HG03378 (cell line): ENCODE data around the gene PAQR5.

Experiments used
- ATAC-seq: cut with Tn5 transposase; IDR thresholded peaks from one replicate; pipeline ENCODE4 v1.9.1; 2021; ENCODE audit warnings: mild to moderate bottlenecking, moderate library complexity; ENCODE audit not compliant: unreplicated experiment

PAQR5 gene

GRCh38 chr15:69389426-69389825 lies 90.7 kb downstream of the PAQR5 start:
- no peak for ATAC-seq

GRCh38 chr15:69390575-69390974 lies 91.9 kb downstream of the PAQR5 start:
- no peak for ATAC-seq

- ATAC-seq: no peak
These were observed 92.5 kb downstream of the PAQR5 start for GRCh38 chr15:69391046-69391757.

DNA sequence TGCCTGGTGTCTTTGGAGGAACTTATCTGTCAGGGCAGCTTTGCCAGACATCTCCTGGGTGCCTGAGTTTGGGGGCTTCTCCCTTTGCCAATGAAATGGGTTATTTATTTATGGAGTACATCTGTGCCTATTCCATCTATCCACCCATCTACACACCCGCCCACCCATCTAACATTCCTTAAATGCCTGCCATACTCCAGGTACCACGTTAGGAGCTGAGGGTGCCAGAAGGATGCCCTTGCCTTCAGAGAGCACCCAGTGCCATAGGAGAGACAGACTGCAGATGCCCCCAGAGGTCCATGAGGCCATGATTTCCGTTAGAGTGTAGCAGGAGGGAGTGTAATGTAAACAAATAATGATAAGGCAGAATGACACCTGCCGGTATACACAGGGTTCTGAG lies 93.6 kb downstream of the PAQR5 start:
- no peak for ATAC-seq

- no peak for ATAC-seq
These were observed 95.2 kb downstream of the PAQR5 start for GRCh38 chr15:69393831-69394491.

DNA sequence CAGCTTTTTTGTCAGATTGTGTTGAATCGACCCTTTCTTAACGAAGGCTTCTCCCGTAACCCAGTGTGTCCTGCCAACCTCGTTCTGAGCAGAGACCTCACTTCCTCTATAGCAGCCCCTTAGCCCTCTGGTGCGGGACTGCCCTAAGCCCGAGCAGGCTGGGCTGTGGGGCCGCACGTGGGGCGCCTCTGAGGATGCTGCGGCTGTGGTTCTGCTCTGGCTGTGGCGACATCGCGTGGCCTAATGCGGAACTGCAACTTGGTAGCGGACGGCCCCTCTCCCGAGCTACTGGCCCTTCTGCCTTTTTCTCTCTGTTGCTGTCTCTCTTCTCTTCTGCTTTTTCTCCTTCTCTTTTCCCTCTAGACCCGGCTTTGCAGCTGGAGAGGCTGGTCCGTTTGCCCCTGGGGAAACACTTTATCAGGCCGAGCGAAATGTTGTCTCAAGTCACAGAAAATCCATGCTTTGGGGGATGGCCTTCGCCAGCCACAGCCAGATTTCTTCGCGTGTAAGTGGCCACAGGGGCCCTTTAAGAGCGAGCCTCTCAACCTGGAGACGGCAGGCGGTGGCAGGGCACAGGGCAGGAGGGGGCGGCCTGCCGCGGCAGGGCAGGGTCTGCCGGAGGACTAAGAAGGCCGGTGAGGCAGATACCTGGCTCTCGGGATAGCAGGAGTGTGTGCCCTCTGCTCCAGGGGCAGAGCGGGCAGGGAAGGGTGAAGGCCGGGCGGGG lies 96.0 kb downstream of the PAQR5 start:
- no peak for ATAC-seq

- ATAC-seq: no peak
These were observed 96.7 kb downstream of the PAQR5 start for GRCh38 chr15:69395460-69395859.

GRCh38 chr15:69395991-69396390 lies 97.3 kb downstream of the PAQR5 start:
- no peak for ATAC-seq

GRCh38 chr15:69398491-69398891 lies 99.8 kb downstream of the PAQR5 start:
- no peak for ATAC-seq

DNA sequence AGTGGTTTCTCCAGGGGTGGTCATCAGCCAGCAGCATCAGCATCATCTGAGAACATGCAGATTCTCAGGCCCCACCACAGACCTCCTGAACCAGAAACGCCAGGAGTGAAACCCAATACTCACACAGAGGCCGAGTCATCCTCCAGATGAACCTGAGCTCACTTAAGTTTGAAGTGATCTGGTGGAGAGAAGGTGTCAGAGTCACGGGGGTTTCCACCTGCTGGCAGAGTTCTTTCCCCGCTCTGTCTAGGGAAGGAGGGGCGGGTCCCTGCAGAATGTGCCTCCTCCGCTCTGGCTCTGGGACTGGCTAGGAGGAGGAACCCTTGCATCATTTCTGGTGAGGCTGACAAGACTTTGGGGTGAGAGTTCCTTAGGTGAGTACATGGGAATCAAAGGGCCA lies 102.1 kb downstream of the PAQR5 start:
- no peak for ATAC-seq

DNA sequence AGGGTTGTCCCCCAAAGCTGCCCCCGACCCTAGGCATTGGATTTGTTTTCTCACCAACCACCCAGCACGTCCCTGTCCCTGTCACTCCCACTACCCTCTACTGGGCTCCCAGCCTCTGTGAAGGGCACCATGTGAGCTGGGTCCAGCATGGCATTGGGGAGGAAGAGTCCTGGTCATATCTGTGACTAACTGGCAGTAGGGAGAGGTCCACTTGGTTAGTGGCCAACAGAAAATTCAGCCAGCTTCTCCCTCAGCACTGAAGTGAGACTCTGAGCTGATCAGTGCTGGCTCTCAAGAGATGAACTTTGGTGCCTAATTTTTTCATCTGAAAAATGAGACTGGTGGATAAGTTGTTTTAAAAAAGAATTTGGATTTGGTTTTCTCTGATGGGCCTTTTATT lies 104.1 kb downstream of the PAQR5 start:
- no peak for ATAC-seq

GRCh38 chr15:69403594-69403993 lies 104.9 kb downstream of the PAQR5 start:
- ATAC-seq: no peak

DNA sequence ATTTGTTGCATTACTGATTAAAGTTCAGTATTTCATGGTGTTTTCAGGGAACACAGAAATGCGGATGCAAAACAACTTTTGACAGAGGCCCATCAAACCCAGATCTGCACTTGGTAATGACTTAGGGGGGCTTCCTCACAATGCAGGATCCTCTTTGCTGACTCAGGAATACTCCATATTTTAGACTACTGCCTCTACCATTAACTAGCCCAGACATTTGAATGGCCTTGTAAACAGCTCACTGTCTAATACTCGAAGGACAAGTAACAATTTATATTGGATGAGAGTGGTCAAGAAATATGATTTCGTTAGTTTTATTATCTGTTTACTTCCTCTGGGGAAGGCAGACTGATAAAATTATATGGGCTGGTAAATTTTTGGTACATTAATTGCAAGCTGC lies 106.4 kb downstream of the PAQR5 start:
- ATAC-seq: no peak

DNA sequence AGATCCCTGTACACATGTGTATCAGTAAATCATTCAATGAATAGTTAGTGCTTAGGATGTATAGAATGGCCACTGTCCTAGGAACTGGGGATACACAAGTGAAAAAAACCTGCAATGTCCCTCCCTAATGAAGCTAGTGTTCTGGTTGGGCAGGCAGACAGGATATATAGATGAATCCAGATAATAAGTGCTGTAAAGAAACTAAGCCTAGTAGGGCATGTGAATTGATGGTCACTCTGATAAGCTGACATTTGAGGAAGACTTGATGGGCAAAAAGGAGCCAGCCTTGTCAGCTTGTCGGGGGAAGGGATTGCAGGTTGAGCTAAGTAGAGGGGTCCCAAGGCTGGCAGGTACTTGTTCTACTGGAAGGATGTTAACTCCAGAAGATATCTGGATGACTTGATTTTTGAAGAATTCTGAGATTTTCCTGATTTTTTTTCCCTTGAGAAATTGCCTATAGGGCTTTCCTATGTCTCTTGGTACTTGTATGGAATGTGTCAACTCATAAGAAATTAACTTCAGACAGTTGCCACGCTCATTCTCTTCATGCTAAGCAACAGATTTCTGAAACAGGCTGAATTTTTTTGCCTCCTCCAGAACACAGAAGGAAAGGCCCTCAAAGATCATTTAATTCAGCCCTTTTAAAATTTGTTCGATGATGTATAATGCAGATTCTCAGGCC lies 109.1 kb downstream of the PAQR5 start:
- ATAC-seq: no peak

DNA sequence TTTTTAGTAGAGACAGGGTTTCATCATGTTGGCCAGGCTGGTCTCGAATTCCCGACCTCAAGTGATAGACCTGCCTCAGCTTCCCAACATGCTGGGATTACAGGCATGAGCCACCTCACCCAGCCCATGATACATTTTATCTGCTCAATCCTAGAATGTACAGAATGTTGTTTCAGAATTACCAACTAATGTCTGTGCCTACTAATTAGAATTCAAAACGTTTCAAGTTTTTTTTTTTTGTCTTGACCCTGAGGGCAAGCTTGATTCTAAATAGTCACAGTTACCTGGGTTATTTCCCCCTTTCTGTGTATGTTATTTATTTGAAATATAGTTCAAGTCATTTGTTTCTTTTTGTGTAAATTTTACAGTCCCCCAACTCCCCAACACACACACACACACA lies 110.1 kb downstream of the PAQR5 start:
- no peak for ATAC-seq

- no peak for ATAC-seq
These were observed 111.6 kb downstream of the PAQR5 start for GRCh38 chr15:69410248-69410874.

GRCh38 chr15:69412274-69412673 lies 113.6 kb downstream of the PAQR5 start:
- no peak for ATAC-seq

GRCh38 chr15:69412701-69413100 lies 114.0 kb downstream of the PAQR5 start:
- no peak for ATAC-seq

GRCh38 chr15:69413822-69414700 lies 115.3 kb downstream of the PAQR5 start, which contains the start of gene KIF23:
TSS of gene KIF23 (plus strand) at chr15:69414349. CDS start at chr15:69414466, 117 bp downstream.
- peak; percentile 85 for ATAC-seq

DNA sequence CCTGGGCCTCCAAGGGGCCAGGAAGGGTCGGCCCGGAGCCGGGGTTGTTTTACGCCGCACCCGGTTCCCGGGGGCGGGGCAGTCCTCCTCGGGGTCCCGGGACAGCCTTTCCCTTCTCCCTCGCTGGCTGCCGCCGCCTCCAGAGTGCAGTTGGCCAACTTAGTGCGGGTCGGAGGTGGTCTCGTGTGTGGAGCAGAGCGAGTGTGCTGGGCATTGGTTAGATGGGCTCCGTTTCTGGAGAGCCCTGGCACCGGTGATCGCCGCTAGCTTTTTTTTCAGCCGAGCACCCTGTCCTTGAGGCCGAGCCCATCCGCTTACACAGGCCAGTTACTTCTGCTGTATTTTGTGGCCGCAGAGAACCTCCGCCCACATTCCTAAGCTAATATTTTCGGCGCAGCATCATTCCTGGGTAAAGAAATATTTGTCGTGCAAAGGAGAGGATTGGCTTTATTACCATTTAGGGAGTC lies 116.0 kb downstream of the PAQR5 start:
- peak; percentile 15 for ATAC-seq
